Peyer's patch (tissue), 4 donors: ENCODE results near the gene CSTF2. TPM values are rescaled to one million over a fixed set of nuclear protein-coding genes. Genes with fewer than 3 reads are reported as not detected.

ENCODE experiments used
- DNase-seq, 3 donors: peaks; one replicate each; pipeline ENCODE4 v3.0.0-alpha.2; 2017 to 2019
- H3K27ac ChIP-seq, 4 donors: fragments of 200-600 bp; sonication (generic); one replicate each; pipeline ENCODE4 v1.5.1; 2016 to 2019
- H3K27me3 ChIP-seq, 2 donors: fragments of 200-600 bp; sonication (generic); one replicate each; pipeline ENCODE4 v1.5.1; 2019
- H3K36me3 ChIP-seq, 3 donors: fragments of 200-600 bp; sonication (generic); one replicate each; pipeline ENCODE4 v1.5.1; 2016 to 2019
- H3K4me1 ChIP-seq, 4 donors: fragments of 200-600 bp; sonication (generic); one replicate each; pipeline ENCODE4 v1.5.1; 2016 to 2019
- H3K4me3 ChIP-seq, 4 donors: fragments of 200-600 bp; sonication (generic); 1 replicate in 3 of 4; 2 replicates in 1 of 4; pipeline ENCODE4 v1.5.1; 2016 to 2019; ENCODE audit warnings: mild to moderate bottlenecking in 1 of 4
- H3K9me3 ChIP-seq, 4 donors: fragments of 200-600 bp; sonication (generic); one replicate each; pipeline ENCODE4 v1.5.1; 2016 to 2019; ENCODE audit warnings: mild to moderate bottlenecking in 1 of 4
- CTCF ChIP-seq, 6 experiments: fragments of 450-650 bp in 4 of 6; fragments of 200-600 bp in 2 of 6; sonication (generic) in 1 of 6; IDR thresholded peaks; one replicate each; pipeline ENCODE4 v1.5.1; 2017 to 2019; ENCODE audit warnings: antibody characterized with exemption in 6 of 6, mild to moderate bottlenecking in 3 of 6, moderate library complexity in 1 of 6
- POLR2A ChIP-seq, 2 donors: fragments of 450-650 bp; IDR thresholded peaks; one replicate each; pipeline ENCODE4 v1.5.1; 2017; ENCODE audit warnings: antibody characterized with exemption in 2 of 2, mild to moderate bottlenecking in 2 of 2, moderate library complexity in 2 of 2
- total RNA-seq, 4 donors: library from RNA; depleted of rRNA; stranded (reverse); fragments of >200 nt; gene quantifications; one replicate each; pipeline ENCODE4 v1.1.0, GENCODE V29; 2016

Gene CSTF2
- total RNA-seq, 4 donors from 2014 or later: 20.1 to 30.1 (median 25.4) TPM

- DNase-seq: no peak
- Histone ChIP-seq H3K4me1 (no peaks in the 10 kb centered on the region), H3K27ac (no peak overlapping the region), H3K36me3 (peaks cover 0 to 45% (median 0%) of the 10 kb centered on the region in 3 donors), H3K27me3 (no peaks in the 10 kb centered on the region), H3K4me3 (no peak overlapping the region), H3K9me3 (no peaks in the 10 kb centered on the region)
- TF ChIP-seq CTCF (IDR thresholded peaks at IDR 0.05) (no peak), POLR2A (IDR thresholded peaks at IDR 0.05) (no peak)
These were observed 10.4 kb downstream of the CSTF2 start for GRCh38 chrX:100830547-100830946.

- Histone ChIP-seq H3K4me3 (no peak overlapping the region), H3K27ac (no peak overlapping the region), H3K9me3 (no peaks in the 10 kb centered on the region), H3K36me3 (peaks cover 0 to 45% (median 0%) of the 10 kb centered on the region in 3 donors), H3K27me3 (no peaks in the 10 kb centered on the region), H3K4me1 (no peaks in the 10 kb centered on the region)
- no peak for DNase-seq
- TF ChIP-seq CTCF (IDR thresholded peaks at IDR 0.05) (no peak), POLR2A (IDR thresholded peaks at IDR 0.05) (no peak)
These were observed 11.2 kb downstream of the CSTF2 start for GRCh38 chrX:100831219-100831946.

- no peak for DNase-seq
- Histone ChIP-seq H3K36me3 (no peaks in the 10 kb centered on the region), H3K4me1 (no peaks in the 10 kb centered on the region), H3K27ac (no peak overlapping the region), H3K9me3 (no peaks in the 10 kb centered on the region), H3K4me3 (no peak overlapping the region), H3K27me3 (no peaks in the 10 kb centered on the region)
- TF ChIP-seq POLR2A (IDR thresholded peaks at IDR 0.05) (no peak), CTCF (IDR thresholded peaks at IDR 0.05) (no peak)
These were observed 30.1 kb downstream of the CSTF2 start for GRCh38 chrX:100850317-100850716.

- DNase-seq: no peak
- Histone ChIP-seq H3K36me3 (no peaks in the 10 kb centered on the region), H3K27ac (no peak overlapping the region), H3K4me3 (no peak overlapping the region), H3K9me3 (no peaks in the 10 kb centered on the region), H3K27me3 (no peaks in the 10 kb centered on the region), H3K4me1 (no peaks in the 10 kb centered on the region)
- TF ChIP-seq CTCF (IDR thresholded peaks at IDR 0.05) (no peak), POLR2A (IDR thresholded peaks at IDR 0.05) (no peak)
These were observed 32.6 kb downstream of the CSTF2 start for GRCh38 chrX:100852810-100853209.

- H3K27me3 ChIP-seq: no peaks in the 10 kb centered on the region
- H3K27ac ChIP-seq: no peak overlapping the region
- no peak overlapping the region for H3K4me3 ChIP-seq
- DNase-seq: no peak
- H3K9me3 ChIP-seq: no peaks in the 10 kb centered on the region
- TF ChIP-seq CTCF (IDR thresholded peaks at IDR 0.05): no peak
- TF ChIP-seq POLR2A (IDR thresholded peaks at IDR 0.05): no peak
- no peaks in the 10 kb centered on the region for H3K36me3 ChIP-seq
- H3K4me1 ChIP-seq: no peaks in the 10 kb centered on the region
These were observed 43.2 kb downstream of the CSTF2 start for GRCh38 chrX:100863326-100863864.
